ENCODE results near the gene SSR4. TPM values are rescaled to one million over a fixed set of nuclear protein-coding genes. Genes with fewer than 3 reads are reported as not detected.

Gene SSR4
- total RNA-seq, 3 donors from 2014 or later (not counting 1 experiment from before 2014, with no cell fraction given) = 160 to 280 (median 189) TPM

DNA sequence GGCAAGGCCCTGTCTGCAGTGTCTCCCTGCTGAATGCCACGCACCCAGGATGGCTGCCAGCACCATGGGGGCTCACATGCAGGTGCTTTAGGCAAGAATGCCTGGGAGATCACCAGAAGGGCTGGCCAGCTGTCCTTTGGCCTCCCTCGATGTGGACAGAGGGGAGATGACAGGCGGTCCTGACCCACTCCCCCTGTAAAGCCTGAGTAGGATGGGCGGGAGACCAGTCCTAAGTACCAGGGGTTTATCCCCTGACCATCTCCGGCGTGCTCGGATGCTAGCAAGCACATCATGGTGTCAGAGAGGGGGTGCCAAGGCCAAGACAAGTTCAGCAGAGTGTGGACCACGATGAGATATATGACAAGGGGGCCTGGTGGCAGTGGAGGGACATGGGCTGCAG lies 30.6 kb downstream of the SSR4 start:
- Mint-ChIP-seq H3K4me3 (peak overlapping the region; percentile 21), H3K9me3 (no peaks in the 10 kb centered on the region), H3K27me3 (ENCODE audit: low read depth in 2 of 2) (no peaks in the 10 kb centered on the region), H3K36me3 (no peaks in the 10 kb centered on the region), H3K27ac (peak overlapping the region in 1 of 2 donors; percentile 14), H3K4me1 (peaks cover 61 to 67% of the 10 kb centered on the region in 2 donors)
- DNase-seq (no peak), ATAC-seq (no peak)
- intact Hi-C loops (cut with micrococcal nuclease) = no loop called here
- Histone ChIP-seq H3K9me3 (ENCODE audit: control insufficient read depth, insufficient read depth, low read length) (no peaks in the 10 kb centered on the region), H3K4me1 (ENCODE audit: control insufficient read depth, insufficient read depth, low read length) (peaks cover 84% of the 10 kb centered on the region), H3K36me3 (ENCODE audit: control insufficient read depth, insufficient read depth, low read length) (no peaks in the 10 kb centered on the region), H3K27ac (ENCODE audit: low read length) (no peak overlapping the region), H3K4me3 (ENCODE audit: low read length) (no peak overlapping the region), H3K27me3 (ENCODE audit: control insufficient read depth, insufficient read depth, low read length) (no peaks in the 10 kb centered on the region)
- TF ChIP-seq CTCF (IDR thresholded peaks at IDR 0.05) = no peak
- WGBS (ENCODE audit: insufficient coverage) = 78% methylated on average over 8 of the region's 8 CpGs

DNA sequence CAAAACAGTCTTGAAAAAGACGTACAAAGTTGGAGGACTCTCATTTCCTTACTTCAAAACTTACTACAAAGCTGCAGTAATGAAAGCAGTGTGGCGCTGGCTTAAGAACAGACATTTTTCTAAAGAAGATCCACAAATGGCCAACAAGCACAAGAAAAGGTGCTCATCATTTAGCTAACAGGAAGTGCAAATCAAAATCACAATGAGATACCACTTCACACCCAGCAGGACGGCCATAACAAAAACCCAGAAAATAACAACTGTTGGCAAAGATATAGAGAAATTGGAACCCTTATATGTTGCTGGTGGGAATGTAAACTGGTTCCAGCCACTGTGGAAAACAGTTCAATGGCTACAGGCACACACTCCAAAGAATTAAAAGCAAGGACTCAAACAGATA lies 32.5 kb downstream of the SSR4 start:
- no peak overlapping the region for H3K27ac ChIP-seq (ENCODE audit: low read length)
- WGBS (ENCODE audit: insufficient coverage) = no CpG with 5 or more reads among the region's 3 CpGs
- ATAC-seq (no peak), DNase-seq (no peak)
- H3K4me1 ChIP-seq (ENCODE audit: control insufficient read depth, insufficient read depth, low read length) = peaks cover 69% of the 10 kb centered on the region
- Mint-ChIP-seq H3K9me3 (no peaks in the 10 kb centered on the region), H3K4me3 (peak overlapping the region; percentile 77), H3K27me3 (ENCODE audit: low read depth in 2 of 2) (no peaks in the 10 kb centered on the region), H3K4me1 (peaks cover 45 to 52% of the 10 kb centered on the region in 2 donors), H3K27ac (peak overlapping the region; percentile 46 to 66), H3K36me3 (no peaks in the 10 kb centered on the region)
- H3K27me3 ChIP-seq (ENCODE audit: control insufficient read depth, insufficient read depth, low read length) = no peaks in the 10 kb centered on the region
- intact Hi-C loops (cut with micrococcal nuclease) = no loop called here
- no peak for TF ChIP-seq CTCF (IDR thresholded peaks at IDR 0.05)
- no peaks in the 10 kb centered on the region for H3K9me3 ChIP-seq (ENCODE audit: control insufficient read depth, insufficient read depth, low read length)
- H3K4me3 ChIP-seq (ENCODE audit: low read length) = no peak overlapping the region
- no peaks in the 10 kb centered on the region for H3K36me3 ChIP-seq (ENCODE audit: control insufficient read depth, insufficient read depth, low read length)

- ATAC-seq (no peak), DNase-seq (no peak)
- H3K4me3 Mint-ChIP-seq = peak overlapping the region; percentile 77
- H3K4me1 Mint-ChIP-seq = peaks cover 37 to 43% of the 10 kb centered on the region in 2 donors
- H3K9me3 ChIP-seq (ENCODE audit: control insufficient read depth, insufficient read depth, low read length) = no peaks in the 10 kb centered on the region
- H3K4me1 ChIP-seq (ENCODE audit: control insufficient read depth, insufficient read depth, low read length) = peaks cover 60% of the 10 kb centered on the region
- H3K27ac ChIP-seq (ENCODE audit: low read length) = no peak overlapping the region
- H3K4me3 ChIP-seq (ENCODE audit: low read length) = no peak overlapping the region
- no peaks in the 10 kb centered on the region for H3K27me3 ChIP-seq (ENCODE audit: control insufficient read depth, insufficient read depth, low read length)
- no peak for TF ChIP-seq CTCF (IDR thresholded peaks at IDR 0.05)
- no peaks in the 10 kb centered on the region for H3K27me3 Mint-ChIP-seq (ENCODE audit: low read depth in 2 of 2)
- WGBS (ENCODE audit: insufficient coverage) = 88% methylated on average over 7 of the region's 9 CpGs
- H3K36me3 Mint-ChIP-seq = no peaks in the 10 kb centered on the region
- H3K27ac Mint-ChIP-seq = peak overlapping the region; percentile 46 to 66
- H3K36me3 ChIP-seq (ENCODE audit: control insufficient read depth, insufficient read depth, low read length) = no peaks in the 10 kb centered on the region
- H3K9me3 Mint-ChIP-seq = no peaks in the 10 kb centered on the region
- intact Hi-C loops (cut with micrococcal nuclease) = no loop called here
Measured at GRCh38 chrX:153827903-153828302, 33.4 kb downstream of the SSR4 start.

- H3K27ac Mint-ChIP-seq = peak overlapping the region; percentile 22 to 66
- no peaks in the 10 kb centered on the region for H3K36me3 ChIP-seq (ENCODE audit: control insufficient read depth, insufficient read depth, low read length)
- H3K27me3 ChIP-seq (ENCODE audit: control insufficient read depth, insufficient read depth, low read length) = no peaks in the 10 kb centered on the region
- 67% methylated on average over 17 of the region's 17 CpGs for WGBS (ENCODE audit: insufficient coverage)
- peak overlapping the region; percentile 63 for H3K4me3 Mint-ChIP-seq
- DNase-seq (no peak), ATAC-seq (no peak)
- no peaks in the 10 kb centered on the region for H3K9me3 Mint-ChIP-seq
- H3K4me1 ChIP-seq (ENCODE audit: control insufficient read depth, insufficient read depth, low read length) = peaks cover 58% of the 10 kb centered on the region
- intact Hi-C loops (cut with micrococcal nuclease) = no loop called here
- H3K27me3 Mint-ChIP-seq (ENCODE audit: low read depth in 2 of 2) = no peaks in the 10 kb centered on the region
- no peak overlapping the region for H3K27ac ChIP-seq (ENCODE audit: low read length)
- peaks cover 36 to 43% of the 10 kb centered on the region in 2 donors for H3K4me1 Mint-ChIP-seq
- no peak for TF ChIP-seq CTCF (IDR thresholded peaks at IDR 0.05)
- H3K4me3 ChIP-seq (ENCODE audit: low read length) = no peak overlapping the region
- no peaks in the 10 kb centered on the region for H3K36me3 Mint-ChIP-seq
- no peaks in the 10 kb centered on the region for H3K9me3 ChIP-seq (ENCODE audit: control insufficient read depth, insufficient read depth, low read length)
Measured at GRCh38 chrX:153828308-153828707, 33.8 kb downstream of the SSR4 start.
